Epithelial cell of proximal tubule (primary cell): ENCODE measurements around the gene PLXDC1. TPM values are rescaled to one million over a fixed set of nuclear protein-coding genes. Genes with fewer than 3 reads are reported as not detected.

Experiments used
- DNase-seq: peaks from one replicate; pipeline ENCODE4 v3.0.0-alpha.2; 2011; ENCODE audit warnings: low read depth
- H3K4me3 ChIP-seq: 2 replicates; pipeline ENCODE4 v1.5.1; 2011; ENCODE audit warnings: low read depth, mild to moderate bottlenecking, low read length
- total RNA-seq: library from RNA; depleted of rRNA; stranded (reverse); fragments of >200 nt; gene quantifications from 2 replicates; pipeline ENCODE4 v1.2.3, GENCODE V29; 2015
- TF ChIP-seq, protein P1 (sequence below): conservative IDR thresholded peaks from 2 replicates; pipeline ENCODE4 v1.5.1; 2012; ENCODE audit warnings: low read depth, mild to moderate bottlenecking, low read length

PLXDC1 gene
- total RNA-seq, 1 donor from 2014 or later: not detected

DNA sequence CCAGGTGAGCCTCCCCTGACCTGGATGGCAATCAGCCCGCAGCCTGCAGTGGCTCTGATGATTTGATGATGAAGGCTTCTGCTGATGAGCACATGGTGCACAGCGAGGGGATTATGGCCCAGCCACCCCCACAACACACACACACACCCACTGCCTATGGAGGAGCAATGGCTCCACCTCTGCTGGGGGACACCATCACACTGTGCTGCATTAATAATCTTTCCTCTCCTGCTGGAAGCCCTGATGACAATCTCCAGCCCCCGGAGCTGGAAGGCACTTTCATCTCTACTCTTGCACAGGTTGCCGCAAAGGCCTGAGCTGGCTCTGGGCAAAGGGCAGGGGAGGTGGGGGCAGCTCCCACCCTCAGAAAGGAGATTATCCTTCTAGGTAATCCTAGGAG lies 79.9 kb downstream of the PLXDC1 start:
- H3K4me3 ChIP-seq: no peak overlapping the region
- TF ChIP-seq, protein P1, sequence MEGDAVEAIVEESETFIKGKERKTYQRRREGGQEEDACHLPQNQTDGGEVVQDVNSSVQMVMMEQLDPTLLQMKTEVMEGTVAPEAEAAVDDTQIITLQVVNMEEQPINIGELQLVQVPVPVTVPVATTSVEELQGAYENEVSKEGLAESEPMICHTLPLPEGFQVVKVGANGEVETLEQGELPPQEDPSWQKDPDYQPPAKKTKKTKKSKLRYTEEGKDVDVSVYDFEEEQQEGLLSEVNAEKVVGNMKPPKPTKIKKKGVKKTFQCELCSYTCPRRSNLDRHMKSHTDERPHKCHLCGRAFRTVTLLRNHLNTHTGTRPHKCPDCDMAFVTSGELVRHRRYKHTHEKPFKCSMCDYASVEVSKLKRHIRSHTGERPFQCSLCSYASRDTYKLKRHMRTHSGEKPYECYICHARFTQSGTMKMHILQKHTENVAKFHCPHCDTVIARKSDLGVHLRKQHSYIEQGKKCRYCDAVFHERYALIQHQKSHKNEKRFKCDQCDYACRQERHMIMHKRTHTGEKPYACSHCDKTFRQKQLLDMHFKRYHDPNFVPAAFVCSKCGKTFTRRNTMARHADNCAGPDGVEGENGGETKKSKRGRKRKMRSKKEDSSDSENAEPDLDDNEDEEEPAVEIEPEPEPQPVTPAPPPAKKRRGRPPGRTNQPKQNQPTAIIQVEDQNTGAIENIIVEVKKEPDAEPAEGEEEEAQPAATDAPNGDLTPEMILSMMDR: no peak
- DNase-seq: no peak

DNA sequence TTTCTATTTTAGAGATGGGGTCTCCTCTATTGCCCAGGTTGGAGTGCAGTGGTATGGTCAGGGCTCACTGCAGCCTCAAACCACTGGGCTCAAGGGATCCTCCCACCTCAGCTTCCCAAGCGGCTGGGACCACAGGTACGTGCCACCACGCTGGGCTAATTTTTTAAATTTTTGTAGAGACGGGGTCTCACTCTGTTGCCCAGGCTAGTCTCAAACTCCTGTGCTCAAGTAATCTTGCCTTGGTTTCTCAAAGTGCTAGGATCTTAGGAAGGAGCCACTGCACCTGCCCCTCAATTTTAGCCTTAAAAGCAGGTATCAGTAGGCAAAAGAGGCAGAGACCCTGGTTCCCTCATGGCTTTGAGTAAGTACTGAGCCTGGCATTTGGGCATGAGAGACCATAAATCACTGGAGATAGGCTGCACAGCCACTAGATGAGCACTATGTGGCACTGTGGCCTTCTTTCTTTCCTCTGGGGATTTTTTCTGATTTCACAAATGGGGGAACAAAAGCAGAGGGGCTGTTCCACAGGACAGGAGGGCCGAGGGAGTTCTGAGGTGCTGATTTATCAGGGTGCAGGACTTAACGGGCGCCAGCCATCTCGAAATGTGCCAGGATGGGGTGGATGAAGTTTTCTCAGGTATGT lies 82.2 kb downstream of the PLXDC1 start:
- no peak overlapping the region for H3K4me3 ChIP-seq
- DNase-seq: no peak
- TF ChIP-seq, protein P1: peak; percentile 72

DNA sequence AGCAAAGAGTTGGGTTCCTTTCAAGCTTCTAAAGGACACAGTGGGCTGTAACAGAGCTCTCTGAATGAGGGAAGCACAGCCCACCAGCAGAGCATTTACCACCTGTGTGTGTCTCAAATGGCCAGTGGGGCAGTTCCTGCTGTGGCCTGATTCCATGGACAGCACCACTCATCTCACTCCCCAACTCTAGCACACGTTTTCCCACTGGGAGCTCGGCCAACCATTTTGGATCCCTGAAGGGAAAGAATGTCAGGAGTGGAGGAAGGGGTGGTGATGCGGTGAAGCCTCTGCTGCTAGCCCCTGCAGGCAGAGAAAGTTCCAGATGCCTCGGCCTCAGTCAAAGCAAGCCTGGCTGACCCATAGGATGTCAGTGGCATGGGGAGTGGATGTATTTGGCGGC lies 86.6 kb downstream of the PLXDC1 start:
- DNase-seq: no peak
- H3K4me3 ChIP-seq: no peak overlapping the region
- TF ChIP-seq, protein P1: no peak

GRCh38 chr17:39064374-39064773 lies 87.1 kb downstream of the PLXDC1 start:
- no peak for DNase-seq
- no peak overlapping the region for H3K4me3 ChIP-seq
- TF ChIP-seq, protein P1: no peak

DNA sequence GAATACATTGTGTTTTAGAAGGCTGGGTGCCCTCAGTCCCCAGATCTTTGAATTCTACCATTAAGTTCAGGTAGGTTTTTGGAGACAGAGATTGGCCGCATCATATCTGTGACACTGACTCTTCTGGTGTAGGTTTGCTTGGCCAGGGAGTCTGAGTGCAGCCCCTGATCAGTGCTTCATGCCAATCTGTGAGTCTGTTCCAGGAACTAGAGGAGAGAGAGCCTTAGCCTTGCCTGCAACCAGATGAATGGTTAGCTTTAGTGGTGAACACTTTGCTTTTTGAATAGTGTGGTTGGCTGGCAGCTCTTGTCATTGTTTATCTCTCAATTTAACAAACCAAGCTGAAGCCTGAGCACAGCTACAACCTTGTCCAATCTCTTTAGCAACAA lies 87.8 kb downstream of the PLXDC1 start:
- DNase-seq: no peak
- TF ChIP-seq, protein P1: no peak
- H3K4me3 ChIP-seq: no peak overlapping the region

- TF ChIP-seq, protein P1: no peak
- DNase-seq: no peak
- no peak overlapping the region for H3K4me3 ChIP-seq
These were observed 88.4 kb downstream of the PLXDC1 start for GRCh38 chr17:39062846-39063680.
